HepG2 (cell line): ENCODE measurements around the gene MRPL14. TPM values are rescaled to one million over a fixed set of nuclear protein-coding genes. Genes with fewer than 3 reads are reported as not detected.
A peak's percentile ranks its signal among the peaks of the same experiment; 100 is the strongest.

Source experiments
- NFE2L1 ChIP-seq: sonication (generic); formaldehyde crosslinking; IDR thresholded peaks from 2 replicates; pipeline ENCODE4 v1.4.0; 2020; ENCODE audit warnings: missing genetic modification reagents, mild to moderate bottlenecking, borderline replicate concordance
- NFIC ChIP-seq: IDR thresholded peaks from 2 replicates; pipeline ENCODE4 v1.6.1; 2012; ENCODE audit warnings: mild to moderate bottlenecking, low read length, inconsistent platforms
- PAX8 ChIP-seq: sonication (generic); formaldehyde crosslinking; IDR thresholded peaks from 2 replicates; pipeline ENCODE4 v1.8.0; 2022; ENCODE audit warnings: mild to moderate bottlenecking, missing genetic modification reagents, borderline replicate concordance
- RELA ChIP-seq: sonication (generic); formaldehyde crosslinking; IDR thresholded peaks from 2 replicates; pipeline ENCODE4 v1.4.0; 2020; ENCODE audit warnings: missing genetic modification reagents
- SIN3A ChIP-seq: IDR thresholded peaks from 2 replicates; pipeline ENCODE4 v1.6.1; 2011; ENCODE audit warnings: low read depth, mild to moderate bottlenecking, control low read depth, low read length, borderline replicate concordance
- SMAD9 ChIP-seq: sonication (generic); formaldehyde crosslinking; IDR thresholded peaks from 2 replicates; pipeline ENCODE4 v1.5.1; 2020; ENCODE audit warnings: mild to moderate bottlenecking, missing genetic modification reagents
- TAF15 ChIP-seq: fragments of 200-400 bp; formaldehyde crosslinking; IDR thresholded peaks from one replicate; pipeline ENCODE4 v1.6.1; 2018; ENCODE audit warnings: mild to moderate bottlenecking, low read depth, low read length; ENCODE audit not compliant: poor library complexity, severe bottlenecking
- U2AF1 ChIP-seq: fragments of 200-400 bp; formaldehyde crosslinking; optimal IDR thresholded peaks from 2 replicates; pipeline ENCODE3; 2017; ENCODE audit warnings: mild to moderate bottlenecking, low read depth, low read length
- ZBTB42 ChIP-seq: sonication (generic); formaldehyde crosslinking; IDR thresholded peaks from 2 replicates; pipeline ENCODE4 v1.5.0; 2020; ENCODE audit warnings: mild to moderate bottlenecking, missing genetic modification reagents
- ZFP62 ChIP-seq: sonication (generic); formaldehyde crosslinking; IDR thresholded peaks from 2 replicates; pipeline ENCODE4 v1.4.0; 2020; ENCODE audit warnings: missing genetic modification reagents
- ZNF10 ChIP-seq: sonication (generic); formaldehyde crosslinking; IDR thresholded peaks from 2 replicates; pipeline ENCODE4 v1.4.0; 2020; ENCODE audit warnings: mild to moderate bottlenecking, low read depth, missing genetic modification reagents, borderline replicate concordance
- ZNF207 ChIP-seq: fragments of 450-650 bp; IDR thresholded peaks from 2 replicates; pipeline ENCODE4 v1.6.1; 2016; ENCODE audit warnings: antibody characterized with exemption, borderline replicate concordance
- ZNF619 ChIP-seq: sonication (generic); formaldehyde crosslinking; IDR thresholded peaks from 2 replicates; pipeline ENCODE4 v1.4.0; 2020; ENCODE audit warnings: mild to moderate bottlenecking, missing genetic modification reagents
- ZNF775 ChIP-seq: sonication (generic); formaldehyde crosslinking; IDR thresholded peaks from 2 replicates; pipeline ENCODE4 v1.4.0; 2020; ENCODE audit warnings: missing genetic modification reagents, mild to moderate bottlenecking, moderate library complexity, borderline replicate concordance
- ZNF776 ChIP-seq: sonication (generic); formaldehyde crosslinking; IDR thresholded peaks from 2 replicates; pipeline ENCODE4 v1.4.0; 2020; ENCODE audit warnings: mild to moderate bottlenecking, missing genetic modification reagents
- ZNF841 ChIP-seq: sonication (generic); formaldehyde crosslinking; IDR thresholded peaks from 2 replicates; pipeline ENCODE4 v1.8.1; 2023; ENCODE audit warnings: missing genetic modification reagents, borderline replicate concordance
- polyA plus RNA-seq, 8 experiments: library from polyadenylated mRNA; depleted of rRNA in 3 of 8; stranded (reverse) in 7 of 8; unstranded in 1 of 8; fragments of >200 nt; fragmentation: Illumina TruSeq in 4 of 8; extraction: Trizol in 4 of 8; gene quantifications; 2 replicates each; pipeline versions ENCODE4 v1.2.1 to v1.2.3, GENCODE V29; 2011 to 2016; ENCODE audit warnings: low read depth in 4 of 8, missing spikeins in 1 of 8, mixed read lengths in 1 of 8; ENCODE audit not compliant: insufficient read depth in 1 of 8
- total RNA-seq, 5 experiments: library from RNA; depleted of rRNA; stranded (reverse); fragments of >200 nt; fragmentation: Illumina TruSeq; extraction: Trizol; gene quantifications; 2 replicates each; pipeline ENCODE4 v1.2.3, GENCODE V29; 2016; ENCODE audit warnings: low read depth in 1 of 5
- TF ChIP-seq, protein P1 (sequence below): sonication (generic); formaldehyde crosslinking; conservative IDR thresholded peaks from 2 replicates; pipeline ENCODE4 v1.4.0; 2020; ENCODE audit warnings: missing genetic modification reagents
- TF ChIP-seq, protein P2 (sequence below): sonication (generic); formaldehyde crosslinking; IDR thresholded peaks from 2 replicates; pipeline ENCODE4 v1.4.0; 2020; ENCODE audit warnings: missing genetic modification reagents, borderline replicate concordance
- TF ChIP-seq, protein P3 (sequence below): IDR thresholded peaks from 2 replicates; pipeline ENCODE4 v1.4.0; 2020; ENCODE audit warnings: mild to moderate bottlenecking, missing genetic modification reagents

Gene MRPL14
- total and polyA plus RNA-seq, 2 of the 13 experiments (the other 11 are each of a cell fraction or from before 2014, with no cell fraction given) = 157 to 178 TPM

DNA sequence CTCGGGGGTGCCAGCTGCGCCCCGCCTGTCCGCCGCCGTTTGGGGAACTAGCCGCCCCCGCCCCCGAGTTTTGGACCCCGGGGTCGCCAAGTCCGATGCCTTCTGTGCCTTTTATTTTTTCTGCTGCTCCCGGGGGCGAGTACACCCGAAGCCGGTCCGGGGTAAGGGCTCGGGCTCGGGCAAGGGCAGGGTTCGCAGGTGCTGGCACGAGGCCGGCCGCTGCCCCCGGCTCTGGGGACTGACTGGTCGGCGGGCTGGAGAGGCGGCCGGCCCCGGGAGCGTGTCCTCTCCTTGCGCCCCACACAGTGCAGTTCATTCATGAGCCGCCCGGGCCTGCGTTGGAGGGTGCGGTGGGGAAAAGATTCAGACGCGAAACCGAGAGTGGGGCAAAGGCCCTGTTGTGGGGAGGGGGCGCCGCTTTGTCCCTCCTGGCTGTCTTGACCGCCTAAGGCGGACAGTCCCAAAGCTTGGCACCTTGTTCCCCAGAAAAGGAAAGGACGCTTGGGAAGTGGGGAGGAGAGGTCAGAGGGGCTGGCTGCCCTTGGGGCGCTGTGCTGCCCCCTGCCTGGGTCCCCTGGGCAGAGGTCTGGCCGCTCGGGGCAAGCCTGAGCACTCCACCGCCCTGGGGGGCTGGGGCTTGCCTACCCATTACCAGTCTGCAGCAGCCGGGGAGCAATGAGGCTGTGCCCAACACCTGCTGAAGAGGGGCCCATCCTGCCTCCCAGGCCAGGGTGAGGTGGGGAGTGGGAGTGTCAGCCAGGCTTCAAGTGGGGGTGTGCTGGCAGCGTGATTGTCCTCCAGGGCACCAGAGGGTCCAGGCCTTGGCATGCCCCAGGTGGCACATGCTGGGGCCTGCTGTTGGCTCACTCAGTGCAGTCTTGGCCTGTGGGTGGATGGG lies 1.0 kb upstream of the MRPL14 start (continued):
- TF ChIP-seq ZNF841 (CRISPR knock-in tag) = no peak
- no peak for TF ChIP-seq NFIC
- no peak for TF ChIP-seq ZBTB42 (CRISPR knock-in tag)
- TF ChIP-seq RELA = no peak
- no peak for TF ChIP-seq ZNF10 (CRISPR knock-in tag)
- no peak for TF ChIP-seq ZFP62
- no peak for TF ChIP-seq NFE2L1 (CRISPR knock-in tag)
- TF ChIP-seq SIN3A = no peak
- TF ChIP-seq ZNF207 = no peak
- TF ChIP-seq ZNF775 (CRISPR knock-in tag) = no peak
- TF ChIP-seq ZNF776 (CRISPR knock-in tag) = peak; percentile 63
- no peak for TF ChIP-seq ZNF619
- no peak; the same call in 1 of the 2 replicates for TF ChIP-seq PAX8 (CRISPR knock-in tag)
- TF ChIP-seq, protein P1, sequence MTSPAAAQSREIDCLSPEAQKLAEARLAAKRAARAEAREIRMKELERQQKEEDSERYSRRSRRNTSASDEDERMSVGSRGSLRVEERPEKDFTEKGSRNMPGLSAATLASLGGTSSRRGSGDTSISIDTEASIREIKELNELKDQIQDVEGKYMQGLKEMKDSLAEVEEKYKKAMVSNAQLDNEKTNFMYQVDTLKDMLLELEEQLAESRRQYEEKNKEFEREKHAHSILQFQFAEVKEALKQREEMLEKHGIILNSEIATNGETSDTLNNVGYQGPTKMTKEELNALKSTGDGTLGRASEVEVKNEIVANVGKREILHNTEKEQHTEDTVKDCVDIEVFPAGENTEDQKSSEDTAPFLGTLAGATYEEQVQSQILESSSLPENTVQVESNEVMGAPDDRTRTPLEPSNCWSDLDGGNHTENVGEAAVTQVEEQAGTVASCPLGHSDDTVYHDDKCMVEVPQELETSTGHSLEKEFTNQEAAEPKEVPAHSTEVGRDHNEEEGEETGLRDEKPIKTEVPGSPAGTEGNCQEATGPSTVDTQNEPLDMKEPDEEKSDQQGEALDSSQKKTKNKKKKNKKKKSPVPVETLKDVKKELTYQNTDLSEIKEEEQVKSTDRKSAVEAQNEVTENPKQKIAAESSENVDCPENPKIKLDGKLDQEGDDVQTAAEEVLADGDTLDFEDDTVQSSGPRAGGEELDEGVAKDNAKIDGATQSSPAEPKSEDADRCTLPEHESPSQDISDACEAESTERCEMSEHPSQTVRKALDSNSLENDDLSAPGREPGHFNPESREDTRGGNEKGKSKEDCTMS (CRISPR knock-in tag) = no peak
- TF ChIP-seq, protein P2, sequence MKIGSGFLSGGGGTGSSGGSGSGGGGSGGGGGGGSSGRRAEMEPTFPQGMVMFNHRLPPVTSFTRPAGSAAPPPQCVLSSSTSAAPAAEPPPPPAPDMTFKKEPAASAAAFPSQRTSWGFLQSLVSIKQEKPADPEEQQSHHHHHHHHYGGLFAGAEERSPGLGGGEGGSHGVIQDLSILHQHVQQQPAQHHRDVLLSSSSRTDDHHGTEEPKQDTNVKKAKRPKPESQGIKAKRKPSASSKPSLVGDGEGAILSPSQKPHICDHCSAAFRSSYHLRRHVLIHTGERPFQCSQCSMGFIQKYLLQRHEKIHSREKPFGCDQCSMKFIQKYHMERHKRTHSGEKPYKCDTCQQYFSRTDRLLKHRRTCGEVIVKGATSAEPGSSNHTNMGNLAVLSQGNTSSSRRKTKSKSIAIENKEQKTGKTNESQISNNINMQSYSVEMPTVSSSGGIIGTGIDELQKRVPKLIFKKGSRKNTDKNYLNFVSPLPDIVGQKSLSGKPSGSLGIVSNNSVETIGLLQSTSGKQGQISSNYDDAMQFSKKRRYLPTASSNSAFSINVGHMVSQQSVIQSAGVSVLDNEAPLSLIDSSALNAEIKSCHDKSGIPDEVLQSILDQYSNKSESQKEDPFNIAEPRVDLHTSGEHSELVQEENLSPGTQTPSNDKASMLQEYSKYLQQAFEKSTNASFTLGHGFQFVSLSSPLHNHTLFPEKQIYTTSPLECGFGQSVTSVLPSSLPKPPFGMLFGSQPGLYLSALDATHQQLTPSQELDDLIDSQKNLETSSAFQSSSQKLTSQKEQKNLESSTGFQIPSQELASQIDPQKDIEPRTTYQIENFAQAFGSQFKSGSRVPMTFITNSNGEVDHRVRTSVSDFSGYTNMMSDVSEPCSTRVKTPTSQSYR (CRISPR knock-in tag) = no peak
- TF ChIP-seq TAF15 = no peak
- TF ChIP-seq SMAD9 (CRISPR knock-in tag) = no peak
- no peak for TF ChIP-seq U2AF1
- TF ChIP-seq, protein P3, sequence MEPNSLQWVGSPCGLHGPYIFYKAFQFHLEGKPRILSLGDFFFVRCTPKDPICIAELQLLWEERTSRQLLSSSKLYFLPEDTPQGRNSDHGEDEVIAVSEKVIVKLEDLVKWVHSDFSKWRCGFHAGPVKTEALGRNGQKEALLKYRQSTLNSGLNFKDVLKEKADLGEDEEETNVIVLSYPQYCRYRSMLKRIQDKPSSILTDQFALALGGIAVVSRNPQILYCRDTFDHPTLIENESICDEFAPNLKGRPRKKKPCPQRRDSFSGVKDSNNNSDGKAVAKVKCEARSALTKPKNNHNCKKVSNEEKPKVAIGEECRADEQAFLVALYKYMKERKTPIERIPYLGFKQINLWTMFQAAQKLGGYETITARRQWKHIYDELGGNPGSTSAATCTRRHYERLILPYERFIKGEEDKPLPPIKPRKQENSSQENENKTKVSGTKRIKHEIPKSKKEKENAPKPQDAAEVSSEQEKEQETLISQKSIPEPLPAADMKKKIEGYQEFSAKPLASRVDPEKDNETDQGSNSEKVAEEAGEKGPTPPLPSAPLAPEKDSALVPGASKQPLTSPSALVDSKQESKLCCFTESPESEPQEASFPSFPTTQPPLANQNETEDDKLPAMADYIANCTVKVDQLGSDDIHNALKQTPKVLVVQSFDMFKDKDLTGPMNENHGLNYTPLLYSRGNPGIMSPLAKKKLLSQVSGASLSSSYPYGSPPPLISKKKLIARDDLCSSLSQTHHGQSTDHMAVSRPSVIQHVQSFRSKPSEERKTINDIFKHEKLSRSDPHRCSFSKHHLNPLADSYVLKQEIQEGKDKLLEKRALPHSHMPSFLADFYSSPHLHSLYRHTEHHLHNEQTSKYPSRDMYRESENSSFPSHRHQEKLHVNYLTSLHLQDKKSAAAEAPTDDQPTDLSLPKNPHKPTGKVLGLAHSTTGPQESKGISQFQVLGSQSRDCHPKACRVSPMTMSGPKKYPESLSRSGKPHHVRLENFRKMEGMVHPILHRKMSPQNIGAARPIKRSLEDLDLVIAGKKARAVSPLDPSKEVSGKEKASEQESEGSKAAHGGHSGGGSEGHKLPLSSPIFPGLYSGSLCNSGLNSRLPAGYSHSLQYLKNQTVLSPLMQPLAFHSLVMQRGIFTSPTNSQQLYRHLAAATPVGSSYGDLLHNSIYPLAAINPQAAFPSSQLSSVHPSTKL (CRISPR knock-in tag) = no peak
